K562 (cell line): ENCODE measurements around the gene LAMB1. TPM values are rescaled to one million over a fixed set of nuclear protein-coding genes. Genes with fewer than 3 reads are reported as not detected.

Experiments
- ADNP ChIP-seq: fragments of 200-800 bp; sonication (Bioruptor generic); IDR thresholded peaks from 2 replicates; pipeline ENCODE4 v1.6.1; 2016; ENCODE audit warnings: missing genetic modification characterization, missing compliant biosample characterization
- CBX2 ChIP-seq: fragments of 200-600 bp; sonication (generic); IDR thresholded peaks from one replicate; pipeline ENCODE4 v1.6.1; 2012; ENCODE audit warnings: mild to moderate bottlenecking, low read length, inconsistent platforms; ENCODE audit not compliant: insufficient read depth, poor library complexity, severe bottlenecking
- ETV6 ChIP-seq, 3 experiments: fragments of 150-350 bp in 1 of 3; sonication (generic) in 1 of 3; formaldehyde crosslinking in 1 of 3; IDR thresholded peaks; 2 replicates each; pipeline versions ENCODE4 v1.6.1 to v1.8.0; 2014 to 2022; ENCODE audit warnings: borderline replicate concordance in 2 of 3, low read depth in 2 of 3, antibody characterized with exemption in 1 of 3, low read length in 1 of 3, mild to moderate bottlenecking in 1 of 3, missing genetic modification reagents in 1 of 3
- FOSL1 ChIP-seq: fragments of 200-800 bp; sonication (Bioruptor generic); conservative IDR thresholded peaks from 2 replicates; pipeline ENCODE4 v1.6.1; 2016; ENCODE audit warnings: missing genetic modification characterization, missing compliant biosample characterization
- HCFC1 ChIP-seq: IDR thresholded peaks from 2 replicates; pipeline ENCODE4 v1.6.1; 2012; ENCODE audit warnings: low read depth, low read length, improper control_type of control experiment
- MAFG ChIP-seq: fragments of 450-650 bp; conservative IDR thresholded peaks from 2 replicates; pipeline ENCODE4 v1.6.1; 2016; ENCODE audit warnings: missing genetic modification characterization, missing compliant biosample characterization
- MCM3 ChIP-seq: fragments of 450-650 bp; IDR thresholded peaks from 2 replicates; pipeline ENCODE4 v1.6.1; 2016
- MYBL2 ChIP-seq, 2 experiments: fragments of 450-650 bp in 1 of 2; sonication (generic) in 1 of 2; formaldehyde crosslinking in 1 of 2; IDR thresholded peaks; 2 replicates each; pipeline versions ENCODE4 v1.6.1 to v1.8.1; 2017 to 2022; ENCODE audit warnings: borderline replicate concordance in 1 of 2, inconsistent platforms in 1 of 2, low read depth in 1 of 2, mild to moderate bottlenecking in 1 of 2, missing genetic modification reagents in 1 of 2, moderate library complexity in 1 of 2
- SP2 ChIP-seq: IDR thresholded peaks from 2 replicates; pipeline ENCODE4 v1.6.1; 2011; ENCODE audit warnings: mild to moderate bottlenecking, low read depth, low read length, moderate library complexity; ENCODE audit not compliant: poor library complexity, severe bottlenecking; ENCODE audit errors: extremely low read depth
- SRSF7 ChIP-seq: fragments of 200-400 bp; formaldehyde crosslinking; optimal IDR thresholded peaks from 2 replicates; pipeline ENCODE3; 2017; ENCODE audit warnings: mild to moderate bottlenecking, low read depth, low read length
- YBX1 ChIP-seq: fragments of 450-650 bp; IDR thresholded peaks from 2 replicates; pipeline ENCODE4 v1.7.1; 2016; ENCODE audit warnings: mild to moderate bottlenecking
- ZNF3 ChIP-seq: fragments of 250-450 bp; sonication (Bioruptor Pico); IDR thresholded peaks from 2 replicates; pipeline ENCODE4 v1.5.0; 2021; ENCODE audit warnings: mild to moderate bottlenecking, moderate library complexity
- ZNF561 ChIP-seq: fragments of 450-650 bp; formaldehyde crosslinking; conservative IDR thresholded peaks from 2 replicates; pipeline ENCODE4 v1.4.0; 2020; ENCODE audit warnings: mild to moderate bottlenecking, moderate library complexity
- ZNF644 ChIP-seq: fragments of 200-800 bp; sonication (Bioruptor generic); IDR thresholded peaks from 2 replicates; pipeline ENCODE4 v1.6.1; 2016; ENCODE audit warnings: low read depth, missing genetic modification characterization, missing compliant biosample characterization
- ZNF699 ChIP-seq: fragments of 250-450 bp; sonication (Bioruptor Pico); IDR thresholded peaks from 2 replicates; pipeline ENCODE4 v1.8.0; 2021; ENCODE audit warnings: mild to moderate bottlenecking, moderate library complexity; ENCODE audit not compliant: insufficient replicate concordance
- polyA plus RNA-seq, 8 experiments: library from polyadenylated mRNA; depleted of rRNA in 4 of 8; stranded (reverse) in 5 of 8; unstranded in 3 of 8; fragments of >200 nt; fragmentation: Nextera tagmentation in 2 of 8; fragmentation: Illumina TruSeq in 1 of 8; extraction: Ambion mirVana in 2 of 8; extraction: Trizol in 1 of 8; gene quantifications; 2 replicates each; pipeline versions ENCODE4 v1.2.1 to v1.2.3, GENCODE V29; 2011 to 2014; ENCODE audit warnings: inconsistent platforms in 1 of 8, missing spikeins in 1 of 8
- total RNA-seq, 7 experiments: library from RNA; depleted of rRNA in 6 of 7; stranded (reverse); fragments of >200 nt in 6 of 7; fragmentation: Illumina TruSeq in 2 of 7; extraction: Trizol in 2 of 7; gene quantifications; 2 replicates each; pipeline versions ENCODE4 v1.2.1 to v1.2.3, GENCODE V29; 2011 to 2021; ENCODE audit warnings: low replicate concordance in 1 of 7
- TF ChIP-seq, protein P1 (sequence below): fragments of 450-650 bp; IDR thresholded peaks from 2 replicates; pipeline ENCODE4 v1.6.1; 2014; ENCODE audit warnings: low read depth, mild to moderate bottlenecking, moderate library complexity, borderline replicate concordance
- TF ChIP-seq, protein P2 (sequence below), 2 experiments: fragments of 450-650 bp; conservative IDR thresholded peaks; 2 replicates each; pipeline ENCODE4 v1.6.1; 2017; ENCODE audit warnings: mild to moderate bottlenecking in 2 of 2, moderate library complexity in 2 of 2
- TF ChIP-seq, protein P3 (sequence below): sonication (generic); formaldehyde crosslinking; IDR thresholded peaks from 2 replicates; pipeline ENCODE4 v1.8.0; 2022; ENCODE audit warnings: mild to moderate bottlenecking, missing genetic modification reagents, borderline replicate concordance
- TF ChIP-seq, protein P4 (sequence below): fragments of 450-650 bp; IDR thresholded peaks from 2 replicates; pipeline ENCODE4 v1.6.1; 2017; ENCODE audit warnings: mild to moderate bottlenecking, moderate library complexity

Gene LAMB1
- total and polyA plus RNA-seq, 9 of the 15 experiments (the other 6 are each of a cell fraction or from before 2014, with no cell fraction given): 6.0 to 17.7 (median 12.3) TPM

DNA sequence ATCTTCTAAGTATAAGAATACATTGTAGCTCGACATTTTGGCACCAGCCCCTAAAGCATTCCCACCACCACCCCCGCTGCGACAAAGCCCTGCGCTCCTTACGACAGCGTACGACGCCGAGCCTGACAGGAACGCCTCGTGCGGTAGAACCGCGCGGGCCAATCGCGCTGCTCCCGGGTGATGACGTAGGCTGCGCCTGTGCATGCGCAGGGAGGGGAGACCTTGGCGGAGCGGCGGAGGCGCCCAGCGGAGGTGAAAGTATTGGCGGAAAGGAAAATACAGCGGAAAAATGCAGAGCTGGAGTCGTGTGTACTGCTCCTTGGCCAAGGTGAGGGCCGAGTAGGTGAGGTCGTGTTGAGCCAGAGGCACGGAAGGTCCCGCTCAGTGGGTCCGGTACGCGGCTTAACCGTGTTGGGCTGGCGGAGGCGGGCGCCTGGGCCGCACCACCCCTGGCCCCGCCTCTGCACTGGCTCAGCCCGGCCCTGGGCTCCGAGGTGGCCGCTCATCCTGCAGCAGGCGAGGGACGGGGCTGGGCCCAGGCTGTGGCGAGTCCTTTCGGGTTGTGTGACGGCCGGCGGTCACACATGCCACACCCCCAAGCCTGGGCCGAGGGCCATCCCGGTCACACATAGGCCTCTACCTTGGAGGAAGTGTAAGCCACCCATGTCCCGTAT is 111.9 kb downstream of the LAMB1 start, which contains the start of gene DLD (continued):
- peak; percentile 74 for TF ChIP-seq FOSL1
- peak; percentile 42 for TF ChIP-seq HCFC1
- TF ChIP-seq ADNP: no peak
- TF ChIP-seq CBX2: no peak
- 0 out of 2 replicates have a peak, but pooled peaks have one; percentile 36 for TF ChIP-seq ZNF644 (tag)
- TF ChIP-seq, protein P1, sequence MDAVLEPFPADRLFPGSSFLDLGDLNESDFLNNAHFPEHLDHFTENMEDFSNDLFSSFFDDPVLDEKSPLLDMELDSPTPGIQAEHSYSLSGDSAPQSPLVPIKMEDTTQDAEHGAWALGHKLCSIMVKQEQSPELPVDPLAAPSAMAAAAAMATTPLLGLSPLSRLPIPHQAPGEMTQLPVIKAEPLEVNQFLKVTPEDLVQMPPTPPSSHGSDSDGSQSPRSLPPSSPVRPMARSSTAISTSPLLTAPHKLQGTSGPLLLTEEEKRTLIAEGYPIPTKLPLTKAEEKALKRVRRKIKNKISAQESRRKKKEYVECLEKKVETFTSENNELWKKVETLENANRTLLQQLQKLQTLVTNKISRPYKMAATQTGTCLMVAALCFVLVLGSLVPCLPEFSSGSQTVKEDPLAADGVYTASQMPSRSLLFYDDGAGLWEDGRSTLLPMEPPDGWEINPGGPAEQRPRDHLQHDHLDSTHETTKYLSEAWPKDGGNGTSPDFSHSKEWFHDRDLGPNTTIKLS: peak; percentile 76
- no peak for TF ChIP-seq ZNF699 (CRISPR knock-in tag)
- TF ChIP-seq MAFG (tag): no peak
- TF ChIP-seq ZNF3 (CRISPR knock-in tag): no peak
- no peak for TF ChIP-seq MYBL2 (IDR thresholded peaks at IDR 0.05; ENCODE audit: low read depth)
- no peak for TF ChIP-seq MYBL2 (CRISPR knock-in tag; IDR thresholded peaks at IDR 0.05; ENCODE audit: borderline replicate concordance)
- TF ChIP-seq YBX1: no peak
- TF ChIP-seq, protein P2, sequence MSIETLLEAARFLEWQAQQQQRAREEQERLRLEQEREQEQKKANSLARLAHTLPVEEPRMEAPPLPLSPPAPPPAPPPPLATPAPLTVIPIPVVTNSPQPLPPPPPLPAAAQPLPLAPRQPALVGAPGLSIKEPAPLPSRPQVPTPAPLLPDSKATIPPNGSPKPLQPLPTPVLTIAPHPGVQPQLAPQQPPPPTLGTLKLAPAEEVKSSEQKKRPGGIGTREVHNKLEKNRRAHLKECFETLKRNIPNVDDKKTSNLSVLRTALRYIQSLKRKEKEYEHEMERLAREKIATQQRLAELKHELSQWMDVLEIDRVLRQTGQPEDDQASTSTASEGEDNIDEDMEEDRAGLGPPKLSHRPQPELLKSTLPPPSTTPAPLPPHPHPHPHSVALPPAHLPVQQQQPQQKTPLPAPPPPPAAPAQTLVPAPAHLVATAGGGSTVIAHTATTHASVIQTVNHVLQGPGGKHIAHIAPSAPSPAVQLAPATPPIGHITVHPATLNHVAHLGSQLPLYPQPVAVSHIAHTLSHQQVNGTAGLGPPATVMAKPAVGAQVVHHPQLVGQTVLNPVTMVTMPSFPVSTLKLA (conservative IDR thresholded peaks at IDR 0.05): peak; percentile 90 to 92
- no peak for TF ChIP-seq ZNF561 (CRISPR knock-in tag)
- no peak for TF ChIP-seq SP2
- no peak for TF ChIP-seq SRSF7
- no peak for TF ChIP-seq MCM3
- TF ChIP-seq, protein P3, sequence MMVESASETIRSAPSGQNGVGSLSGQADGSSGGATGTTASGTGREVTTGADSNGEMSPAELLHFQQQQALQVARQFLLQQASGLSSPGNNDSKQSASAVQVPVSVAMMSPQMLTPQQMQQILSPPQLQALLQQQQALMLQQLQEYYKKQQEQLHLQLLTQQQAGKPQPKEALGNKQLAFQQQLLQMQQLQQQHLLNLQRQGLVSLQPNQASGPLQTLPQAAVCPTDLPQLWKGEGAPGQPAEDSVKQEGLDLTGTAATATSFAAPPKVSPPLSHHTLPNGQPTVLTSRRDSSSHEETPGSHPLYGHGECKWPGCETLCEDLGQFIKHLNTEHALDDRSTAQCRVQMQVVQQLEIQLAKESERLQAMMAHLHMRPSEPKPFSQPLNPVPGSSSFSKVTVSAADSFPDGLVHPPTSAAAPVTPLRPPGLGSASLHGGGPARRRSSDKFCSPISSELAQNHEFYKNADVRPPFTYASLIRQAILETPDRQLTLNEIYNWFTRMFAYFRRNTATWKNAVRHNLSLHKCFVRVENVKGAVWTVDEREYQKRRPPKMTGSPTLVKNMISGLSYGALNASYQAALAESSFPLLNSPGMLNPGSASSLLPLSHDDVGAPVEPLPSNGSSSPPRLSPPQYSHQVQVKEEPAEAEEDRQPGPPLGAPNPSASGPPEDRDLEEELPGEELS (CRISPR knock-in tag): 0 out of 2 replicates have a peak, but pooled peaks have one; percentile 15
- TF ChIP-seq, protein P4, sequence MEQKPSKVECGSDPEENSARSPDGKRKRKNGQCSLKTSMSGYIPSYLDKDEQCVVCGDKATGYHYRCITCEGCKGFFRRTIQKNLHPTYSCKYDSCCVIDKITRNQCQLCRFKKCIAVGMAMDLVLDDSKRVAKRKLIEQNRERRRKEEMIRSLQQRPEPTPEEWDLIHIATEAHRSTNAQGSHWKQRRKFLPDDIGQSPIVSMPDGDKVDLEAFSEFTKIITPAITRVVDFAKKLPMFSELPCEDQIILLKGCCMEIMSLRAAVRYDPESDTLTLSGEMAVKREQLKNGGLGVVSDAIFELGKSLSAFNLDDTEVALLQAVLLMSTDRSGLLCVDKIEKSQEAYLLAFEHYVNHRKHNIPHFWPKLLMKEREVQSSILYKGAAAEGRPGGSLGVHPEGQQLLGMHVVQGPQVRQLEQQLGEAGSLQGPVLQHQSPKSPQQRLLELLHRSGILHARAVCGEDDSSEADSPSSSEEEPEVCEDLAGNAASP: no peak
- no peak; a peak in 1 of 4 replicates for TF ChIP-seq ETV6 (IDR thresholded peaks at IDR 0.05; ENCODE audit: borderline replicate concordance in 1 of 2, low read depth in 2 of 2, low read length in 1 of 2)
- TF ChIP-seq ETV6 (CRISPR knock-in tag; IDR thresholded peaks at IDR 0.05; ENCODE audit: borderline replicate concordance): no peak
